GM23338 (cell line): ENCODE results near the gene CLGN.

Experiments used
- EZH2phosphoT487 ChIP-seq: fragments of 200-600 bp; sonication (generic); IDR thresholded peaks from one replicate; pipeline ENCODE4 v1.8.1; 2018; ENCODE audit warnings: antibody characterized with exemption; ENCODE audit not compliant: unreplicated experiment
- TF ChIP-seq, protein P1 (sequence below), 2 experiments: fragments of 200-600 bp in 1 of 2; sonication (generic) in 1 of 2; conservative IDR thresholded peaks; 2 replicates each; pipeline versions ENCODE4 v1.5.1 to v1.6.1; 2016 to 2017; ENCODE audit warnings: antibody characterized with exemption in 2 of 2, low read depth in 2 of 2, mild to moderate bottlenecking in 2 of 2, moderate library complexity in 1 of 2

DNA sequence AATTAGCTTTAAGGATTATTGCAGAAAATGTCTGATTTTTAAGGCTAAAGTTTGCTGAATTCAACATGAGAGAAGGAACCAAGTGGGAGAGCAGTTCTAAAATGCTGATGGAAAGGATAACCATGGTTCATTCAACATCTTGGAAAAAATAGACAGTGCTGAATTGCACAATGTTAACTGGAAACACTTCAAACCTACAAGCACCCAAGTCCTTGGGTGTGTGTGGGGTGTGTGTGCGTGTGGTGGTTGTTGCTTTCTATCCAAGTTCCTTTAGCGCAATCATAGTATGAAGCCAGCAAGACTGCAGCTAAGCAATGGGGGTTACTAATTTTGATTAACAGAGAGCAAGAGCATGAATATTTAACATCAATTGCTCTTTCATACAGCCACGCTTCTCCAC lies 83.3 kb downstream of the CLGN start:
- TF ChIP-seq, protein P1, sequence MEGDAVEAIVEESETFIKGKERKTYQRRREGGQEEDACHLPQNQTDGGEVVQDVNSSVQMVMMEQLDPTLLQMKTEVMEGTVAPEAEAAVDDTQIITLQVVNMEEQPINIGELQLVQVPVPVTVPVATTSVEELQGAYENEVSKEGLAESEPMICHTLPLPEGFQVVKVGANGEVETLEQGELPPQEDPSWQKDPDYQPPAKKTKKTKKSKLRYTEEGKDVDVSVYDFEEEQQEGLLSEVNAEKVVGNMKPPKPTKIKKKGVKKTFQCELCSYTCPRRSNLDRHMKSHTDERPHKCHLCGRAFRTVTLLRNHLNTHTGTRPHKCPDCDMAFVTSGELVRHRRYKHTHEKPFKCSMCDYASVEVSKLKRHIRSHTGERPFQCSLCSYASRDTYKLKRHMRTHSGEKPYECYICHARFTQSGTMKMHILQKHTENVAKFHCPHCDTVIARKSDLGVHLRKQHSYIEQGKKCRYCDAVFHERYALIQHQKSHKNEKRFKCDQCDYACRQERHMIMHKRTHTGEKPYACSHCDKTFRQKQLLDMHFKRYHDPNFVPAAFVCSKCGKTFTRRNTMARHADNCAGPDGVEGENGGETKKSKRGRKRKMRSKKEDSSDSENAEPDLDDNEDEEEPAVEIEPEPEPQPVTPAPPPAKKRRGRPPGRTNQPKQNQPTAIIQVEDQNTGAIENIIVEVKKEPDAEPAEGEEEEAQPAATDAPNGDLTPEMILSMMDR (conservative IDR thresholded peaks at IDR 0.05; ENCODE audit: low read depth in 2 of 2), result no peak
- TF ChIP-seq EZH2phosphoT487, result no peak
